ENCODE results near the gene DHH. TPM values are rescaled to one million over a fixed set of nuclear protein-coding genes. Genes with fewer than 3 reads are reported as not detected.

DHH gene
- total and polyA plus RNA-seq, 9 of the 15 experiments (the other 6 are each of a cell fraction or from before 2014, with no cell fraction given) = 0.07 to 2.6 (median 0.54) TPM

GRCh38 chr12:49069507-49070346 lies 24.9 kb downstream of the DHH start, which contains the start of gene RHEBL1 (continued):
- TF ChIP-seq ETS1 (conservative IDR thresholded peaks at IDR 0.05; ENCODE audit: control insufficient read depth, low read depth, low read length) (no peak; the same call in 1 of the 2 replicates), ZNF280B (CRISPR knock-in tag; IDR thresholded peaks at IDR 0.05) (no peak), CHCHD3 (CRISPR knock-in tag; IDR thresholded peaks at IDR 0.05) (no peak), GABPA (tag; conservative IDR thresholded peaks at IDR 0.05; ENCODE audit: low read depth) (no peak; the same call in 1 of the 2 replicates), ZFP30 (CRISPR knock-in tag; IDR thresholded peaks at IDR 0.05; ENCODE audit: borderline replicate concordance) (no peak), FOSL1 (tag; conservative IDR thresholded peaks at IDR 0.05) (0 out of 2 replicates have a peak, but pooled peaks have one; percentile 11), RBM17 (IDR thresholded peaks at IDR 0.05; ENCODE audit: borderline replicate concordance, low read depth, low read length) (no peak), MAFK (IDR thresholded peaks at IDR 0.05; ENCODE audit: low read length) (no peak; the same call in 1 of the 2 replicates), ZKSCAN1 (IDR thresholded peaks at IDR 0.05; ENCODE audit: low read depth, low read length) (no peak), MXI1 (IDR thresholded peaks at IDR 0.05; ENCODE audit: low read depth, low read length) (peak; percentile 70), ARHGAP35 (IDR thresholded peaks at IDR 0.05; ENCODE audit: partially characterized antibody) (no peak), MBD2 (IDR thresholded peaks at IDR 0.05; ENCODE audit: borderline replicate concordance, low read depth) (no peak), MTA3 (IDR thresholded peaks at IDR 0.05; ENCODE audit: borderline replicate concordance) (peak; percentile 87; the same call in 1 of the 2 replicates), ZC3H8 (IDR thresholded peaks at IDR 0.05) (no peak), HBP1 (CRISPR knock-in tag; IDR thresholded peaks at IDR 0.05) (0 out of 2 replicates have a peak, but pooled peaks have one; percentile 8), TRIM28 (IDR thresholded peaks at IDR 0.05) (0 out of 2 replicates have a peak, but pooled peaks have one; percentile 43), HMGXB4 (CRISPR knock-in tag; IDR thresholded peaks at IDR 0.05) (no peak; the same call in 1 of the 2 replicates), ZNF174 (CRISPR knock-in tag; IDR thresholded peaks at IDR 0.05) (no peak), DLX4 (CRISPR knock-in tag; IDR thresholded peaks at IDR 0.05) (no peak), SIN3A (IDR thresholded peaks at IDR 0.05; ENCODE audit: borderline replicate concordance in 2 of 2, control insufficient read depth in 1 of 2, low read depth in 2 of 2, low read length in 2 of 2) (peak; percentile 54 to 73; a peak in 2 of 4 replicates), SOX6 (IDR thresholded peaks at IDR 0.05) (peak; percentile 51; the same call in 1 of the 2 replicates), CC2D1A (IDR thresholded peaks at IDR 0.05) (0 out of 2 replicates have a peak, but pooled peaks have one; percentile 25)
